Measurements from ENCODE around the gene ATXN1.
"Not testable (repeated sequence)": the region's sequence is repeated elsewhere in the genome, so short reads cannot be mapped to it uniquely, and the experiment has no call there.

ATXN1 gene

DNA sequence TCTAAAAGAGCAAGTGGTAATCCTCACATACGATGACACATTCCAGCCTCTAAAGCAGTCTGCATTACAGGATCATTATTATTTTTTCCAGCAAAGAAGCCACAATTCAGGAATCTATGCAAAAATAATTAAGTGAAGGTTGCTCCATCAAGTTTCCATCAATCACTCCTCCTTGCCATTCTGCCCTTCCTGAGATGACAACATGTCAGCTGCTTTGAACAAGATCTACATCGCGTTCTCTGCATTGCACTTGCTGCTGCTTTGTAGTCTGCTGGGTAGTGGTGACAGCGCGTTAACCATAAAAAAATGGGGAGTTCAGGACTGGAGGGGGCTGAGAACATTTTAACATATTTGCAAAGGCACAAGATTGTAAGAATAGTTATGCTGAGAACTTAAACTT is 375.2 kb downstream of the ATXN1 start:
- H3K36me3 ChIP-seq (ENCODE audit: insufficient read depth): no peaks in the 10 kb centered on the region
- no peak overlapping the region for H3K9ac ChIP-seq
- no peaks in the 10 kb centered on the region for H3K4me1 ChIP-seq (ENCODE audit: low read depth, poor library complexity, severe bottlenecking)
- H3K27me3 ChIP-seq (ENCODE audit: insufficient read depth, low read depth): no peaks in the 10 kb centered on the region
- H2AFZ ChIP-seq (ENCODE audit: low read depth): no peak overlapping the region
- H3K4me3 ChIP-seq (IDR thresholded peaks at IDR 0.05; ENCODE audit: insufficient read depth, low read depth, low read length): no peak overlapping the region
- H3K27ac ChIP-seq: no peak overlapping the region
- no peak overlapping the region for H3K4me2 ChIP-seq
- H4K20me1 ChIP-seq (ENCODE audit: insufficient read depth): no peaks in the 10 kb centered on the region
- H3K79me2 ChIP-seq (ENCODE audit: insufficient read depth, low read depth): no peaks in the 10 kb centered on the region
- TF ChIP-seq, protein P1, sequence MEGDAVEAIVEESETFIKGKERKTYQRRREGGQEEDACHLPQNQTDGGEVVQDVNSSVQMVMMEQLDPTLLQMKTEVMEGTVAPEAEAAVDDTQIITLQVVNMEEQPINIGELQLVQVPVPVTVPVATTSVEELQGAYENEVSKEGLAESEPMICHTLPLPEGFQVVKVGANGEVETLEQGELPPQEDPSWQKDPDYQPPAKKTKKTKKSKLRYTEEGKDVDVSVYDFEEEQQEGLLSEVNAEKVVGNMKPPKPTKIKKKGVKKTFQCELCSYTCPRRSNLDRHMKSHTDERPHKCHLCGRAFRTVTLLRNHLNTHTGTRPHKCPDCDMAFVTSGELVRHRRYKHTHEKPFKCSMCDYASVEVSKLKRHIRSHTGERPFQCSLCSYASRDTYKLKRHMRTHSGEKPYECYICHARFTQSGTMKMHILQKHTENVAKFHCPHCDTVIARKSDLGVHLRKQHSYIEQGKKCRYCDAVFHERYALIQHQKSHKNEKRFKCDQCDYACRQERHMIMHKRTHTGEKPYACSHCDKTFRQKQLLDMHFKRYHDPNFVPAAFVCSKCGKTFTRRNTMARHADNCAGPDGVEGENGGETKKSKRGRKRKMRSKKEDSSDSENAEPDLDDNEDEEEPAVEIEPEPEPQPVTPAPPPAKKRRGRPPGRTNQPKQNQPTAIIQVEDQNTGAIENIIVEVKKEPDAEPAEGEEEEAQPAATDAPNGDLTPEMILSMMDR (conservative IDR thresholded peaks at IDR 0.05; ENCODE audit: low read depth, low read length): no peak

DNA sequence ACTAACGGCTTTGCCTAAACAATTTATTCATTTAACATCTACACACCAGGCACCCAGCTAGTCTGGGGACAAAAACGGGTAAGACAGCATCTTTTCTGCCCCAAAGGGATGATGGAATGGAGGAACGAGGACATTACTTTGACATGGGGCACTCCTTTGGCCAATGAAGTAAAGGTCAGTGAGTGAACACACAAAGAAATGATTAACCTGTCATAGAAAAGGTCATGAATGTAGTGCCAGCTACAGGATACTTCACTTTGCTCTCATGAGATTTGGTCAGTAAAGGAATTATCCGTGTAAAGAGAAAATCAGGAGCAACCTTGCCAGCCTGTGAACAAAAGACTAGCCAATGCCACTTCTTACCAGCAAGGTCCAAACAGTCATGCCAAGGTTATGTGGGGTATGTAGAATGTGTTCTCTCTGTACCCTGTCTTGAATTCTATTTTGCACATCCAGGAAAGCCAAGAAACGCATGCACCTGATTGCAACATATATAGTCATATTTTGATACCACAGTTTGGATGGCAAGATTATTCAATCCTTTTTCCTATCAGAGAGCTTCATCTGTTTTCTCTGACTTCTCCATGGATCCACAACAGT is 377.6 kb downstream of the ATXN1 start:
- Histone ChIP-seq H3K4me2 (no peak overlapping the region), H3K27me3 (ENCODE audit: insufficient read depth, low read depth) (no peaks in the 10 kb centered on the region), H3K4me3 (IDR thresholded peaks at IDR 0.05; ENCODE audit: insufficient read depth, low read depth, low read length) (no peak overlapping the region), H3K27ac (no peak overlapping the region), H4K20me1 (ENCODE audit: insufficient read depth) (no peaks in the 10 kb centered on the region), H2AFZ (ENCODE audit: low read depth) (no peak overlapping the region), H3K36me3 (ENCODE audit: insufficient read depth) (no peaks in the 10 kb centered on the region), H3K9ac (no peak overlapping the region), H3K79me2 (ENCODE audit: insufficient read depth, low read depth) (no peaks in the 10 kb centered on the region), H3K4me1 (ENCODE audit: low read depth, poor library complexity, severe bottlenecking) (no peaks in the 10 kb centered on the region)
- TF ChIP-seq, protein P1 (conservative IDR thresholded peaks at IDR 0.05; ENCODE audit: low read depth, low read length): no peak

DNA sequence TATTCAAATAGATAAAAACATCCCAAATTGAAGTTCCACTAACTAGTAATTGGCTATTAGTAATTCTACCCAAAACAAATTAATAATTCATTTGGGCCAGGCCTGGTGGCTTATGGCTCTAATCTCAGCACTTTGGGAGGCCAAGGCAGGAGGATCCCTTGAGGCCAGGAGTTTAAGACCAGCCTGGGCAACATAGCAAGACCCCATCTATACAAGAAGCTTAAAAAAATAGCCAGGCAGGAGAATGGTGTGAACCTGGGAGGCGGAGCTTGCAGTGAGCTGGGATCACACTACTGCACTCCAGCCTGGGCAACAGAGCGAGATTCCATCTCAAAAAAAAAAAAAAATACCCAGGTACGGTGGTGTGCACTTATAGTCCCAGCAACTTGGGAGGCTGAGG is 379.3 kb downstream of the ATXN1 start:
- H2AFZ ChIP-seq (ENCODE audit: low read depth); H3K27me3 ChIP-seq (ENCODE audit: insufficient read depth, low read depth); H3K27ac ChIP-seq; H3K9ac ChIP-seq; H3K36me3 ChIP-seq (ENCODE audit: insufficient read depth); H3K4me2 ChIP-seq; H3K4me1 ChIP-seq (ENCODE audit: low read depth, poor library complexity, severe bottlenecking); H3K79me2 ChIP-seq (ENCODE audit: insufficient read depth, low read depth); H4K20me1 ChIP-seq (ENCODE audit: insufficient read depth); H3K4me3 ChIP-seq (IDR thresholded peaks at IDR 0.05; ENCODE audit: insufficient read depth, low read depth, low read length): not testable (repeated sequence)

DNA sequence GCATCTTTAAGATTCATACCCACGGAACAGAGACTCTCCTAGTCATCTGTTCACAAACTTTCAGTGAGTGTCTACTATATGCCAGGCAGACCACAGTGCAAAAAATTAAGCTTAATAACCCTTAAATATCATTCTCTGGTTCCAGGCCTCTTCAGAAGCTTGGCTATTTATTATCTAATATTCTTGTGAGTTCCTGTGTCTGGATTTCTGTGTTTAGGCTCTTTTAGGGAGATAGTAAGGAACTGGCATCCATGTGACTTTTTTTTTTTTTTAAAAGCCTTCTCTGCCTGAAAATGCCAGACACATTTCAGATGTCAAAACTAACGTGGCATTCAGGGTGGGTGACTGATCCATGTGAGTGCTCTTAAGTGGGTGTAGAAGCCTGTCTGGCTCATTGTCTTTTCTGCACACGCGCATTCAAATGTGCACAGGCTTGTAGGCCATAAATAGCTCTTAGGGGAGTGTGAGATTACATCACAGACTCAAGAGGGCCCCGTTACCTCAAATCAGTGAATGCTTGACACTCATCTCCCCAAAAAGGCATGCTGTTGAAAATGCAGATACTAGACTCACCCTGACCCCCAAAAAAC is 380.9 kb downstream of the ATXN1 start:
- Histone ChIP-seq H2AFZ (ENCODE audit: low read depth) (no peak overlapping the region), H3K4me3 (IDR thresholded peaks at IDR 0.05; ENCODE audit: insufficient read depth, low read depth, low read length) (no peak overlapping the region)
- TF ChIP-seq, protein P1 (conservative IDR thresholded peaks at IDR 0.05; ENCODE audit: low read depth, low read length): no peak

DNA sequence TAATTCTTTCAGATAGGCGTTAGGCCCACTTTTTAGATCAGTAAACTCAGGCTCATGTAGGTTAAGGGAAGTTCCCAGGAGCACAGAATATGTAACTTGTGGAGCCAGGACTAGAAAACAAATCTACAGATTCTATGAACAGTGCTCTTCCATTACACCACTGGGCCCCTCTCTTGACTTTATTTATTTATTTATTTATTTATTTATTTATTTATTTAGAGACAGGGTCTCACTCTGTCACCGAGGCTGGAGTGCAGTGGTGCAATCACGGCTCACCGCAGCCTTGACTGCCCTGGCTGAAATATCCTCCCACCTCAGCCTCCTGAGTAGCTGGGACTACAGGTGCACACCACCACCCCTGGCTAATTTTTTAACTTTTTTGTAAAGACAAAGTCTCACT is 382.9 kb downstream of the ATXN1 start:
- H2AFZ ChIP-seq (ENCODE audit: low read depth); H3K27ac ChIP-seq; H3K79me2 ChIP-seq (ENCODE audit: insufficient read depth, low read depth): not testable (repeated sequence)

More for the DNA sequence above, 380.9 kb downstream of the ATXN1 start:
- Histone ChIP-seq H3K79me2 (ENCODE audit: insufficient read depth, low read depth) (no peaks in the 10 kb centered on the region), H3K27ac (no peak overlapping the region), H3K9ac (no peak overlapping the region), H3K4me2 (no peak overlapping the region), H3K4me1 (ENCODE audit: low read depth, poor library complexity, severe bottlenecking) (no peaks in the 10 kb centered on the region), H3K27me3 (ENCODE audit: insufficient read depth, low read depth) (no peaks in the 10 kb centered on the region), H3K36me3 (ENCODE audit: insufficient read depth) (no peaks in the 10 kb centered on the region), H4K20me1 (ENCODE audit: insufficient read depth) (no peaks in the 10 kb centered on the region)

More for the DNA sequence above, 382.9 kb downstream of the ATXN1 start:
- H4K20me1 ChIP-seq (ENCODE audit: insufficient read depth); H3K4me2 ChIP-seq; H3K36me3 ChIP-seq (ENCODE audit: insufficient read depth); H3K4me3 ChIP-seq (IDR thresholded peaks at IDR 0.05; ENCODE audit: insufficient read depth, low read depth, low read length); H3K4me1 ChIP-seq (ENCODE audit: low read depth, poor library complexity, severe bottlenecking); H3K27me3 ChIP-seq (ENCODE audit: insufficient read depth, low read depth); H3K9ac ChIP-seq: not testable (repeated sequence)

Measured in KMS-11 (cell line).